Loucy (cell line): ENCODE results near the gene CERS4.

Experiments used
- CTCF ChIP-seq: fragments of 200-600 bp; sonication (generic); conservative IDR thresholded peaks from 2 replicates; pipeline ENCODE4 v1.5.1; 2014; ENCODE audit warnings: mild to moderate bottlenecking, antibody characterized with exemption, low read length
- EZH2phosphoT487 ChIP-seq: fragments of 200-600 bp; IDR thresholded peaks from 2 replicates; pipeline ENCODE4 v1.6.1; 2018; ENCODE audit warnings: antibody characterized with exemption, mild to moderate bottlenecking, moderate library complexity, borderline replicate concordance

GRCh38 chr19:8208119-8208921, 850 bp upstream of the CERS4 start:
- TF ChIP-seq CTCF (no peak), EZH2phosphoT487 (no peak)
